NCI-H345 treated with DMSO at 0.1 percent for 48 hours (cell line): ENCODE results near the gene TAOK2.
"Not testable (repeated sequence)": the region's sequence is repeated elsewhere in the genome, so short reads cannot be mapped to it uniquely, and the experiment has no call there.

Experiments used
- DNase-seq: peaks from one replicate; lab custom pipeline; 2025; ENCODE audit not compliant: unreplicated experiment; lab: John Stamatoyannopoulos, UW

TAOK2 gene

GRCh38 chr16:30003670-30004423 is 30.2 kb downstream of the TAOK2 start:
- no peak for DNase-seq

GRCh38 chr16:30004424-30004776 is 30.7 kb downstream of the TAOK2 start:
- peak; percentile 71 for DNase-seq

- DNase-seq, result no peak
These were observed 31.2 kb downstream of the TAOK2 start for GRCh38 chr16:30004811-30005242.

GRCh38 chr16:30005341-30006094 is 31.9 kb downstream of the TAOK2 start:
- DNase-seq, result no peak

GRCh38 chr16:30006095-30006473 is 32.4 kb downstream of the TAOK2 start:
- no peak for DNase-seq

- no peak for DNase-seq
These were observed 33.1 kb downstream of the TAOK2 start for GRCh38 chr16:30006659-30007377.

- no peak for DNase-seq
These were observed 33.8 kb downstream of the TAOK2 start for GRCh38 chr16:30007378-30007895.

GRCh38 chr16:30009085-30009862 is 35.6 kb downstream of the TAOK2 start:
- no peak for DNase-seq

GRCh38 chr16:30009990-30010843 is 36.5 kb downstream of the TAOK2 start:
- no peak for DNase-seq

GRCh38 chr16:30010844-30011713 is 37.4 kb downstream of the TAOK2 start, which contains the start of gene DOC2A:
TSS of gene DOC2A (minus strand) at chr16:30011027. CDS start at chr16:30010222, 805 bp downstream.
- peak; percentile 65 for DNase-seq

GRCh38 chr16:30011714-30012504 is 38.2 kb downstream of the TAOK2 start:
- DNase-seq, result no peak

GRCh38 chr16:30012598-30012997 is 38.9 kb downstream of the TAOK2 start:
- not testable (repeated sequence) for DNase-seq

- not testable (repeated sequence) for DNase-seq
These were observed 41.8 kb downstream of the TAOK2 start for GRCh38 chr16:30015450-30015849.

GRCh38 chr16:30016555-30017276 is 43.0 kb downstream of the TAOK2 start:
- DNase-seq, result no peak

- DNase-seq, result no peak
These were observed 43.6 kb downstream of the TAOK2 start for GRCh38 chr16:30017277-30017656.

- DNase-seq, result not testable (repeated sequence)
These were observed 44.3 kb downstream of the TAOK2 start for GRCh38 chr16:30017937-30018336.

- DNase-seq, result no peak
These were observed 45.1 kb downstream of the TAOK2 start for GRCh38 chr16:30018731-30019158.
